Caco-2 (cell line): Measurements from ENCODE around the gene ABCA9. TPM values are rescaled to one million over a fixed set of nuclear protein-coding genes. Genes with fewer than 3 reads are reported as not detected.

ENCODE experiments used
- BruUV-seq: library from RNA; stranded (reverse); fragments of 400-500 nt; replicated peaks from 2 replicates; lab custom pipeline; 2021; lab: Mats Ljungman, UMichigan
- CTCF ChIA-PET: fragments of 300-600 bp; sonication (Branson Sonifier 250); formaldehyde crosslinking; loops from one replicate; lab custom pipeline; 2022; ENCODE audit warnings: antibody characterized with exemption; lab: Charles Lee
- POLR2A ChIA-PET: fragments of 300-600 bp; sonication (Branson Sonifier 250); formaldehyde crosslinking; loops from one replicate; lab custom pipeline; 2022; ENCODE audit warnings: antibody characterized with exemption; lab: Charles Lee
- DNase-seq, 2 experiments: peaks; one replicate each; pipeline versions ENCODE4 v3.0.0 to v3.0.0-alpha.2; 2020 to 2022
- H3K27me3 ChIP-seq: replicated peaks from 2 replicates; pipeline ENCODE4 v1.6.0; 2011; ENCODE audit warnings: low read length; ENCODE audit not compliant: control insufficient read depth, insufficient read depth
- H3K36me3 ChIP-seq: 2 replicates; pipeline ENCODE4 v1.5.1; 2011; ENCODE audit warnings: low read length; ENCODE audit not compliant: control insufficient read depth, insufficient read depth
- H3K4me1 ChIP-seq: fragments of 250-450 bp; sonication (Bioruptor Pico); 2 replicates; pipeline ENCODE4 v1.5.1; 2020; ENCODE audit warnings: mild to moderate bottlenecking
- H3K4me3 ChIP-seq: 2 replicates; pipeline ENCODE4 v1.5.1; 2011; ENCODE audit warnings: low read depth, mild to moderate bottlenecking, control low read depth, low read length
- H3K9me3 ChIP-seq: fragments of 250-450 bp; sonication (Bioruptor Pico); 2 replicates; pipeline ENCODE4 v1.5.1; 2020; ENCODE audit warnings: mild to moderate bottlenecking, moderate library complexity
- H3K27ac Mint-ChIP-seq: one replicate; pipeline ENCODE4 v1.8.0; 2022; ENCODE audit warnings: mixed read lengths; ENCODE audit not compliant: unreplicated experiment
- H3K27me3 Mint-ChIP-seq: one replicate; pipeline ENCODE4 v1.8.0; 2022; ENCODE audit warnings: mixed read lengths; ENCODE audit not compliant: insufficient read depth, unreplicated experiment
- H3K36me3 Mint-ChIP-seq: one replicate; pipeline ENCODE4 v1.8.0; 2022; ENCODE audit warnings: mild to moderate bottlenecking, mixed read lengths; ENCODE audit not compliant: insufficient read depth, unreplicated experiment
- H3K4me1 Mint-ChIP-seq: one replicate; pipeline ENCODE4 v1.8.0; 2022; ENCODE audit warnings: low read depth, mixed read lengths; ENCODE audit not compliant: unreplicated experiment
- H3K4me3 Mint-ChIP-seq: one replicate; pipeline ENCODE4 v1.8.0; 2022; ENCODE audit warnings: mild to moderate bottlenecking, moderate library complexity, mixed read lengths; ENCODE audit not compliant: unreplicated experiment
- H3K9me3 Mint-ChIP-seq: one replicate; pipeline ENCODE4 v1.8.0; 2022; ENCODE audit warnings: mixed read lengths; ENCODE audit not compliant: unreplicated experiment
- CTCF ChIP-seq, 2 experiments: fragments of 200-600 bp in 1 of 2; IDR thresholded peaks; 1 replicate in 1 of 2; 2 replicates in 1 of 2; pipeline versions ENCODE4 v1.5.1 to v1.8.0; 2011 to 2022; ENCODE audit warnings: antibody characterized with exemption in 1 of 2, control low read depth in 1 of 2, inconsistent platforms in 1 of 2, low read depth in 1 of 2, low read length in 1 of 2, mild to moderate bottlenecking in 1 of 2, moderate library complexity in 1 of 2; ENCODE audit not compliant: insufficient read depth in 1 of 2, severe bottlenecking in 1 of 2, unreplicated experiment in 1 of 2
- intact Hi-C: fragments of 100-400 bp; cut with micrococcal nuclease; formaldehyde crosslinking; loops from one replicate; pipeline ENCODE4 v1.10.0; 2022; ENCODE audit not compliant: unreplicated experiment
- total RNA-seq: library from RNA; stranded (reverse); gene quantifications from 2 replicates; pipeline ENCODE4 v1.2.3, GENCODE V29; 2022

ABCA9 gene
- total RNA-seq, 1 experiment from 2014 or later: 0.27 TPM

- DNase-seq: no peak
- CTCF ChIA-PET: no interaction called here
- POLR2A ChIA-PET: no interaction called here
- Mint-ChIP-seq H3K9me3 (peaks cover 31% of the 10 kb centered on the region), H3K27me3 (no peaks in the 10 kb centered on the region), H3K27ac (no peak overlapping the region), H3K4me1 (peaks cover 16% of the 10 kb centered on the region), H3K36me3 (peaks cover 8% of the 10 kb centered on the region), H3K4me3 (no peak overlapping the region)
- Histone ChIP-seq H3K36me3 (no peaks in the 10 kb centered on the region), H3K4me1 (peaks cover 47% of the 10 kb centered on the region), H3K4me3 (no peak overlapping the region), H3K9me3 (peaks cover 41% of the 10 kb centered on the region), H3K27me3 (no peaks in the 10 kb centered on the region)
- TF ChIP-seq CTCF (IDR thresholded peaks at IDR 0.05; ENCODE audit: insufficient read depth in 1 of 2, low read depth in 1 of 2, low read length in 1 of 2, severe bottlenecking in 1 of 2, unreplicated experiment in 1 of 2): no peak
- no TSS peak for BruUV-seq
- intact Hi-C loops: loop anchor here (2.0 to 5.0 kb wide), 3 partner anchors 74 to 267 kb away; no protein-coding TSS in a partner anchor
Observed at GRCh38 chr17:69046121-69046807, 14.5 kb downstream of the ABCA9 start.

GRCh38 chr17:69045646-69046045 is 15.1 kb downstream of the ABCA9 start:
- Mint-ChIP-seq H3K27ac (no peak overlapping the region), H3K36me3 (peaks cover 8% of the 10 kb centered on the region), H3K27me3 (no peaks in the 10 kb centered on the region), H3K9me3 (peaks cover 25% of the 10 kb centered on the region), H3K4me3 (no peak overlapping the region), H3K4me1 (peaks cover 16% of the 10 kb centered on the region)
- no peak for DNase-seq
- BruUV-seq: no TSS peak
- POLR2A ChIA-PET: no interaction called here
- Histone ChIP-seq H3K4me3 (no peak overlapping the region), H3K36me3 (no peaks in the 10 kb centered on the region), H3K9me3 (peaks cover 41% of the 10 kb centered on the region), H3K27me3 (no peaks in the 10 kb centered on the region), H3K4me1 (peaks cover 47% of the 10 kb centered on the region)
- CTCF ChIA-PET: no interaction called here
- intact Hi-C loops: loop anchor here (2.0 to 5.0 kb wide), 3 partner anchors 73 to 267 kb away; no protein-coding TSS in a partner anchor
- no peak for TF ChIP-seq CTCF (IDR thresholded peaks at IDR 0.05; ENCODE audit: insufficient read depth in 1 of 2, low read depth in 1 of 2, low read length in 1 of 2, severe bottlenecking in 1 of 2, unreplicated experiment in 1 of 2)

- intact Hi-C loops: no loop called here
- H3K4me1 ChIP-seq: peaks cover 42% of the 10 kb centered on the region
- no TSS peak for BruUV-seq
Observed at GRCh38 chr17:69044371-69044770, 16.4 kb downstream of the ABCA9 start.

More at GRCh38 chr17:69044371-69044770, 16.4 kb downstream of the ABCA9 start:
- Mint-ChIP-seq H3K27ac (no peak overlapping the region), H3K4me1 (peaks cover 16% of the 10 kb centered on the region), H3K4me3 (no peak overlapping the region), H3K9me3 (peaks cover 26% of the 10 kb centered on the region), H3K36me3 (peaks cover 8% of the 10 kb centered on the region), H3K27me3 (no peaks in the 10 kb centered on the region)
- POLR2A ChIA-PET: no interaction called here
- no peak for TF ChIP-seq CTCF (IDR thresholded peaks at IDR 0.05; ENCODE audit: insufficient read depth in 1 of 2, low read depth in 1 of 2, low read length in 1 of 2, severe bottlenecking in 1 of 2, unreplicated experiment in 1 of 2)
- no peak for DNase-seq
- CTCF ChIA-PET: no interaction called here
- no peaks in the 10 kb centered on the region for H3K36me3 ChIP-seq
- no peaks in the 10 kb centered on the region for H3K27me3 ChIP-seq
- no peak overlapping the region for H3K4me3 ChIP-seq
- H3K9me3 ChIP-seq: peaks cover 40% of the 10 kb centered on the region
